GM19463 (cell line): ENCODE data around the gene TYRP1.

Experiments used
- ATAC-seq: cut with Tn5 transposase; IDR thresholded peaks from one replicate; pipeline ENCODE4 v1.9.1; 2021; ENCODE audit warnings: mild to moderate bottlenecking, moderate library complexity; ENCODE audit not compliant: unreplicated experiment

The TYRP1 gene

GRCh38 chr9:12696931-12697622, 3.9 kb downstream of the TYRP1 start:
- no peak for ATAC-seq

DNA sequence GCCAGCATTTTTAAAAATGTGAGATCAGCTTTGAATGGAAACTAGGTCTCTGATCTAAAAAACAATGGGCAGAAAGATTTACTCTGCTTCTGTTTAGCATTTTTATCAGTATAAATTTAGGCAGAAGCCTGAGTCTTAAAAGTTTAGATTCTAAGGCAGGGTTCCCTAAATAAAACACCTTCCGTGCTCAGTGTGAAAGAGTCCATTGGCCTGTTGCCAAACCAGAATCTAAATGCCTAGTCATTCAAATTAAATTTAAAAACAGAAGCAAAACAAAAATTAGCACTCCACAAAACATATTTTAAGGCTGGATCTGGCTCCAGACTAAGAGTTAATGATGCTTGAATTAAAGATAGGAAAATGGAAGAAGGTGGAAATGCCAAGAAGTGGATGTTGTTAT, 4.5 kb downstream of the TYRP1 start:
- ATAC-seq: no peak

DNA sequence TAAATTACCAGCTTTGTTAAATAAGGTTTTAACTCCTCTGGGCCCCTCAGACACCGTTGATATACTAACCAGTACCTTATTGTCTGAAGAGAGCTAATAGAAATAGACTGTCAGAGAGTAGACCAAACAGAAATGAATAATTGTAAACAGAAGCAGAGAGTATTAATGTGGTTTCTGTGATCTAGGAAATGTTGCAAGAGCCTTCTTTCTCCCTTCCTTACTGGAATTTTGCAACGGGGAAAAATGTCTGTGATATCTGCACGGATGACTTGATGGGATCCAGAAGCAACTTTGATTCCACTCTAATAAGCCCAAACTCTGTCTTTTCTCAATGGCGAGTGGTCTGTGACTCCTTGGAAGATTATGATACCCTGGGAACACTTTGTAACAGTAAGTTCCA, 5.1 kb downstream of the TYRP1 start:
- ATAC-seq: no peak

- ATAC-seq: no peak
These were observed 5.8 kb downstream of the TYRP1 start for GRCh38 chr9:12698986-12699385.

DNA sequence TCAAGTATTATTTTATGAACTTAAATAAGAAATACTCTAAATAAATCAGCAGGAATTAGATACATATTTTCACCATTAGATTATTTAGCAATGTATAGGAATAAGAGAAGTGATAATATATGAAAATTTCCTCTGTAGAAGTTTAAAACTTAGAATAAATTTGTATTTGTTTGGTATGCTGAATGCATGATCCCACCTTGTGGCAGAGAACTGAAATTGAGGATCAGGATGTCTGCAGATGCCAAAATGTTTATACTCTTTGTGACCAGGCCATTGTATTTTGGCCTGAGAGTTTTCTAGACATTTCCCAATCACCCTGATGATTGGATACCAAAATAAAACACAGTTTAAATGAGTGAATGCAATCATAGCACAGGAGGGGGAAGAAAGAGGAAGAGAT, 6.3 kb downstream of the TYRP1 start:
- no peak for ATAC-seq

- ATAC-seq: no peak
These were observed 7.9 kb downstream of the TYRP1 start for GRCh38 chr9:12701126-12701525.

- no peak for ATAC-seq
These were observed 9.1 kb downstream of the TYRP1 start for GRCh38 chr9:12702160-12702758.

DNA sequence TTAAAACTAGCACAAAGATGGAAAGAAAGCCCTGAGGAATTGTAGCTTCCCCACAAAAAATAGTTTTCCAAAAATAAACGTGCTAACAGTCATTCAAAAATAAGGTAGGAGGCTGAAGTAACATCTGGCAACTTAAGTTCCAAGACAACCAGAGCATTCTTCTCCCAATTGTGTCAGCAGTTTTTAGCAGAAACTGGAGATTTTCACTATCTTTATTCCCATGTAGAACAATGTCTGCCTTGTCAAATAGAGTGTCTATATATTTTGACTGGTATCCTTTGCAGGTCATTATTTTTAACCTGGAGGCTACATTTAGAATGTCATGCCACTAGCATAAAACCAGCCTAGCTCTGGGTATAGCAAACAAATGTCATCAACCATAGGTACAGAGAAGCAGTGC, 10.8 kb downstream of the TYRP1 start:
- no peak for ATAC-seq

DNA sequence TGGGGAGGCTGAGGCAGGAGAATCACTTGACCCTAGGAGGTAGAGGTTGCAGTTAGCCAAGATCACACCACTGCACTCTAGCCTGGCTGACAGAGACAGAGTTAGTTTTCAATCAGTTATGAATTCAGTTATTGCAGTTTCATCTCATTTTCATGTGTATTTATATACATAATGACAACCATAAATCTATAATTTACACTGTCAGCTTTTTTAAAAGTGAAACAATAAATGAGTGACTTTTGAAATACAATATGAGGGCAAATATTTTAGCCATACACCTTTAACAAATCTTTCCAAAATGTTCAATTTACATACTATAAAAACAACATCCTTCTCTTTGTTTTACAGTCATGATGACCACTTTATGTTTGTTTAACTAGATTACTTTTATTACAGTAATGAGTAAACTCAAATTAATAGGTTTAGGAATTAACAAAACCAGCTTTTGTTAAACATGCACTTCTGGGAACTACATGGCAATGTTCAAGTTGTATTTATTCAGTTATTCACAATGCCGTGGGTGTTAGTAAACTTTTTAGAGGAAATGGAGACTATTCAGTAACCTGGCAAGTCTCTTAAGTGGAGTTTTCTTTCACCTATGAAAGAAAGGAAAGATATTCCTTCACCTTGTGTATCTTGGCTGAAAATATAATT, 12.7 kb downstream of the TYRP1 start:
- no peak for ATAC-seq

DNA sequence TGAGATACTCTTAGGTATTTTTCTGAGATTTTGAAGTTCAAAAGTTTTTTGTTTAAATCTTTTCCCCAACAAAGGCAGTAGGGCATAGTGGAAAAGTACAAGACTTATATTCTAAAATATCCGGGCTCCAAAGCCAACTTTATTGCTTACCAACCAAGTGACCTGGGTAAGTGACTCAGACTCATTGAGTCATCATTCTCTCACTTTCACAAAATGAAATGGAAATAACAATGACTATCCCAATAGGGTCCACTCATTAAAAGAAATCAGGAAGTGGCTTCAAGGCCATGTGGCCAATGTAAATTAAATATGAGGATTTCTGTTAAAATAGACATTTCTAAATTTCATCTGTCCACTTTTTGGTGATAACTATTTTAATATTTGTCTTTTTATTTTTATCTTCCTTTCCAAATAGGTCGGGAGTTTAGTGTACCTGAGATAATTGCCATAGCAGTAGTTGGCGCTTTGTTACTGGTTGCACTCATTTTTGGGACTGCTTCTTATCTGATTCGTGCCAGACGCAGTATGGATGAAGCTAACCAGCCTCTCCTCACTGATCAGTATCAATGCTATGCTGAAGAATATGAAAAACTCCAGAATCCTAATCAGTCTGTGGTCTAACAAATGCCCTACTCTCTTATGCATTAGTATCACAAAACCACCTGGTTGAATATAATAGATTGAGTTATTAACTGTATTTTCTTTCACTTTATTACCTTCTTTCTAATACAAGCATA, 15.5 kb downstream of the TYRP1 start:
- ATAC-seq: no peak

- ATAC-seq: no peak
These were observed 19.3 kb downstream of the TYRP1 start for GRCh38 chr9:12712532-12712931.

DNA sequence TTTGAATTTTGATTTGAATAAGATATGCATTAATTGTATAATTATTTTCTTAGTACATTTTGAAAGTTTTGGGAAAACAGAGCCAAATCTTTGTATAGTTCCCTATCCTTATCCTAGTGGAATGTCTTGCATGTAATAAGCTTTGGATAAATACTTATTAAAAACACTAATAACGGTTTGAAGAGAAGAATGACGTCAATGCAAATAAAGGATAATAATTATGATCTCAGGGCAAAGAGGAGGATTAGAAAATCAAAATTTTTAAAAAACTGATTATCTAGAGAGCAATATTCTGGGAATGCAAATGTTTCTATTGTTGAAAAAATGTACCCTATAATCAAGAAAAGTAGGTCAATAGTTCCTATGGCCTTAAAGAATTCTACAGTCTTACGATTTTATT, 22.1 kb downstream of the TYRP1 start:
- ATAC-seq: no peak

GRCh38 chr9:12716823-12717600, 23.8 kb downstream of the TYRP1 start:
- no peak for ATAC-seq

DNA sequence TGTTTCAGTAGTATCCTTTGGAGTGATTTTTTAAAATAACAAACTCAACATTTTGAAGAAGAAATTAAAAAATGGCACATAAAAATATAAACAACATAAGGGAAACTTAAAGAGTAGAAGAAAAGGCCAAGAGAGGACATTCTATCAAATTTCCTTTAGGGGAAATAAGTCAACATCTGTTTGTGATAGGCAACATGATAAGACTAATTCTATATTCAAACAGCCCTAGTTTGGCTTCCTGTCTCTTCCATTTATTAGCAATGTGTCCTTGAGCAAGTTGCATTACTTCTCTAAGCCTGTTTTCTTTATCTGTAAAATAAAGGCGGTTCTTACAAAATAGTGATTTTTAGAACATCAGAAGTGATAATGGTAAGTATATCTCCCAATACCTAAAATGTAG, 24.7 kb downstream of the TYRP1 start:
- ATAC-seq: no peak

- no peak for ATAC-seq
These were observed 25.4 kb downstream of the TYRP1 start for GRCh38 chr9:12718482-12719026.

DNA sequence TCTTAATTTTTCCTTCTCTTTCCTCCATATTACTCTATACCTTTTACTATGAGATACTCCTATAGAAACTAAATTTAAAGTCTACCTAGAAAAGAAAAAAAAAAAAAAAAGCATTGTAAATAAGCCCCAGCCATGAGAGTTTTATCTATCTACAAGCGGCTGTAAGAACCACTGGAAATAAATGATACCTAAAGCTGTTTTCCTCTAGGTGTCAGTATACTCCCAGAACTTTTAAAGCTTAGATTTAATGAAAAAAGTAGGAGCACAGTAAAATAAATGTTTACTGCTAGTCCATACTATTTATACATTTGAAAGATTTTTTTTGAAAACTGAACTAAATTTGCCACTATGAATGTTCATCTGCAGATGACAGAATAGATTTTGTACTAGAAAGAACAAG, 26.2 kb downstream of the TYRP1 start:
- ATAC-seq: no peak

GRCh38 chr9:12720551-12720950, 27.4 kb downstream of the TYRP1 start:
- ATAC-seq: no peak

- ATAC-seq: no peak
These were observed 28.9 kb downstream of the TYRP1 start for GRCh38 chr9:12722131-12722530.

GRCh38 chr9:12723409-12724028, 30.3 kb downstream of the TYRP1 start:
- no peak for ATAC-seq

GRCh38 chr9:12726795-12727194, 33.6 kb downstream of the TYRP1 start:
- no peak for ATAC-seq
